Measurements from ENCODE around the gene SSBP3.

SSBP3 gene

DNA sequence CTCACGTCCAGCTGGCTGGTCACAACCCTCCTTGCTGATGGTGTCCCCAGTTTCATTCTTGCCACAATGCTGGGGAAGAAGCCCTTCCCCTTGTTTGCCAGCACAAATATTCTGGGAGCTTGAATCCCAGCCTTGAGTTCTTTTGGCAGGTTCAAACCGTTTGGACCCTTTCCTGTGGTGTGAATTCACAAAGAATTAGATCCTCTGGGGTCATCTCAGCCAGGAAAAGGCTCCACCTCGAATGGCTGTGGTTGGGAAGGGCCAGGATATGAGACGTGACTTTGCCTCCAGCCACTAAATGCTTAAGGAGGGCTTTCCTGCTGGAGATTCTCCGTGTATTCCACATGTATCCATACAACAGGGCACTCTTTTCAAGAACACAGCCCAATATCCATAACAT is 139.3 kb downstream of the SSBP3 start:
- DNase-seq (ENCODE audit: low read depth), result no peak

DNA sequence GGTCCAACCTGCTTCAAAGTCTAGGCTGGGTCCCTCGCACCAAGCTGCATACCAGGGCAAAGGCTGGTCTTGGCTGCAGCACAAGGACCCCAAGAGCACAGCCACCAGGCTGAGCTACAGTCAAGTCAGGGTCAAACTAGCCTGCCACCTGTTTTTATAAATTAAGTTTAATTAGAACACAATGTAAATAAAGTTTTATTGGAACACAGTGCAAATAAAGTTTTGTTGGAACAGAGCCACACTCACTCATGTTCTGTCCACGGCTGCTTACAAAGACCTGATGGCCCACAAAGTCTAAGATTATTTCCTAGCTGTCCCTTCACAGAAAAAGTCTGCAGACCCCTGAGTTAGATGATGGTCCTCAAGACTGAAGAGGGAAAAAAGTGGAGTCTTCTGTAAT is 140.0 kb downstream of the SSBP3 start:
- DNase-seq (ENCODE audit: low read depth), result no peak

DNA sequence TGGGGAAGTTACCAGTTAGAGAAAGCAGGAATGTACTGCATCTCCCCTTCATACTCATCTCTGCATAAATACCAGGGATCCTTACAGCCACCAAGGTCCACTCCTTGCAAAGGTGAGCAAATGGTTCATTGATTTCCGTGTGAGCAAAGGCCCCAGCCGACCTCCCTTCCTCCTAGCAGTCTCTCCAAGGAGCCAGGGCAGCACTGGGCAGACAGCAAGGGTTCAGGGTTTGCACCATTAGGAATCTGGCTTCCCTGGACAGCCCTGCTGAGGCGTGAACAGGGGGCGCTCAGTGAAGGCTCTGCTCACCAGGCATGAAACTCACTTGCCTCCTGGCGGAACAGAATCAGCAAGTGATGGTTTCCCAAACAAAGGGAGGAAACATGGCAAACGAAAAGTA is 140.5 kb downstream of the SSBP3 start:
- no peak for DNase-seq (ENCODE audit: low read depth)

DNA sequence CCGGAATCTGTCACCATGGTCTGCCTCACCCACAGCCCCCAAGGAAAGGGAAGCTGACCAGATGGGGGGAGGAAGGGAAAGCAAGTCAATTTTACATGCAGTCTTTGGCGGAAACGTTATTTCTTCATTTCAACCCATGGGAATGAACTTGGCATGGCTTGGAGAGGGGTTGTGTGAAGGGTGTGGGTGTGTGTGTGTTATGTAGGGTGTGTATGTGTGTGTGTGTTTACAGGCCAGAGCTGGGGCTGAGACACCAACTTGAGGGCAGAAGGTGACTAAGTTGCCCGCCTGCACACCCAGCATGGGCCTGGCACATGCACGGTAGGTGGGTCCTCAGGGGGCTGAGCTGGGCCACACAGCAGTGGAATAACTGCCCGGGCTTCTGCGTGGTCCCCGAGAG is 141.1 kb downstream of the SSBP3 start:
- no peak for DNase-seq (ENCODE audit: low read depth)

DNA sequence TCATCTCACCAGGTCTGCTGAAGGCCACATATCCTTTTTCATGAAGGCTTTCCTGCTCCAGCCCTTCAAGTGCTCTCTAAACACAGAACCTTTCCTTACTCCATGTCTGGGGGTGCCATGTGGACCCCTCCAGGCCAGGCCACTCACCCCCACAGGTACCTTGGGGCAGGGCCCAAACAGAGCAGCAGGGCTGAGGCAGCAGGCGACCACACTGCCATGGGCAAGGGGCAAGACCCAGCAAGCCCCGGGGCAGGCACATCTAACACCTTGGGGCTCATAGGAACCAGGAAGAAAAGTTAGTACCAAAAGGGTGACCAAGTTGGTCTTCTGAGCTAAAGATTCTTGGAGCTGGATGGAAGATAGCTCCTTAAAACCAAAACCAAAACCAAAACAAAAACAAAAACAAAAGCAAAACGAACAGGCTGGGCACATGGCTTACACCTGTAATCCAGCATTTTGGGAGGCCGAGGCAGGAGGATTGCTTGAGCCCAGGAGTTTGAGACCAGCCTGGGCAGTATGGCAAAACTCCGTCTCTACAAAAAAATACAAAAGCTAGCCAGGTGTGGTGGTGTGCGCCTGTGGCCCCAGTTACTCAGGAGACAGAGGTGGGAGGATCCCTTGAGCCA is 142.5 kb downstream of the SSBP3 start:
- no peak for DNase-seq (ENCODE audit: low read depth)

DNA sequence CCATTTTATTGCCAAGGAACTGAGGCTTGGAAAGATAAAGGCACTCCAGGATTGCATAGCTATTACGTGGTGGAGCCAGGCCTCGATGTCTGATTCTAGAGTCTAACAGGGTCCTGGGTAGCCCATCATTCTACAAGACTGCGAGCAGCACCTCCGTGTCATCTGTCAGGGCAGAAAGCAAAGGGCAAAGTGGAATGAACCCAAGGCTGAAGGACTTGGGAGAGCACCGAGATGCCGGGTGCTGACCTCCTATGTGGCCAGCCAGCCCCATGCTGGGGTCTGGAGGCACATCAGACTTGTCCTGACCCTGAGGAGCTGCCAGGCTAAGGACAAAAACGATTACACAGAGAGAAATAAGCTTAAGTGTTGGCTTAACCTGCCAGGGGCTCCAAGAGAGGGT is 143.9 kb downstream of the SSBP3 start:
- DNase-seq (ENCODE audit: low read depth), result no peak

DNA sequence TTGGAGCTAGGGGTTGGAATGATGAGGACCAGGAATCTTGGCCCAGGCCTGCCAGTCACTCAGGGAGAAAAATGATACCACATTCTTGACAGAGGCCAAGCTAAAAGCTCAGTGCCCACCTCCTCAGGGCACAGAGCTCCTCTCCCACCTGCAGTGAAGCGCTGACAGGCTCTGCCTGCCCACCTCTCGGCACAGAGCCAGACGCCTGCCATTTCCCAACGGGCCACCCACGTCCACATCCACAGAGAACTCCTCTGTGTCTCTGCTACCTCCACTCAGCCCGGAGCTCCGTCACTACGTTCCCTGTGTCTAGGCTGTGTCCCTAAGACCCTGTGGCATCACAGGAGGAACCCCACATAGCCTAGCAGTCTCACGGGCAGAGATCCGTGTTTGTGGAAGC is 145.4 kb downstream of the SSBP3 start:
- no peak for DNase-seq (ENCODE audit: low read depth)

DNA sequence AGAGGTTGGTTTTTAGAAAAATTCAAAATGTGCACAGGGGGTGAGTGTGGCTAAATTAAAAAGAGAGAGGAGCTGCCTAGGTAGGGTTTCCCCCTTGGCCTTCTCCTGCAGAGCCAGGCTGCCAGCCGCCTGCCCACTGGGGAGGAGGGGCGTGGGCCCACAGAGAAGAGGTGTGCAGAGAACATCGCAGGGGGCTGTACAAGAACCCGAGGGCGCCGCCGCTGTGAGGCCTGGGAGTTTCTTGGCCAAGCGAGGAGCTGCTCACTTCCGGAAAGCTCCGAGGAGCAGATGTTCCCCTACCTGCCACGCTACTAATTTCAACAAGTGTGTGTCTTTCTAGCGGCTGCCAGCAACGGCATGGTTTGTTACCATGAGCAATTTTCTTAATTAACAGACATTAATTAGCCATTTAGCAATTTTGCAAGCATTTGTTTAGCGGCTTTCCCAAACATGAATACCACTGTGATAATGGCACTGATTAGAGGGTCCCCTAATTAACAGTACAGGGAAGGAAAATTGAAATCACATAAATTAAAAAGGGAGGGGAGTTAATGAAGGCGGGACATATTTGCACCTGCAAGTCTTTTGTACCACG is 146.6 kb downstream of the SSBP3 start:
- DNase-seq (ENCODE audit: low read depth), result no peak

DNA sequence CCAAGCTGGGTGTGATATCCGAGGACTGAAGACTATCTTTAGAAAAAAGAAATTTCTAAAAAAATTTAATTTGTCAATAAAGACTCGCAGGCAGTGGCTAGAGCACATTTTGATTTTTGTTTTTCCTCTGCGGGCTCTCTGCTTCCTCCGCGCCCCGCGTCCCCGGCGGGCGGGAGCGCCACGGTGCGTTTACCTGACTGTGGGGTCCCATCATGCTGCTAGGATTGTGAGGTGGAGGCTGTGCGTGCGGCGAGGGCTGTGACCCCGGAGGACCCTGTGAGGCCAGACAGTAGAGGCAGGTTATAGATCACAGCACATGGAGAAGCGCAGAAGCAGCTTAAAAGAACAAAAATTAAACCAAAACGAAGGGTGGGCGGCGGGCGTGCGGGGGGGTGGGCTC is 148.3 kb downstream of the SSBP3 start:
- no peak for DNase-seq (ENCODE audit: low read depth)

DNA sequence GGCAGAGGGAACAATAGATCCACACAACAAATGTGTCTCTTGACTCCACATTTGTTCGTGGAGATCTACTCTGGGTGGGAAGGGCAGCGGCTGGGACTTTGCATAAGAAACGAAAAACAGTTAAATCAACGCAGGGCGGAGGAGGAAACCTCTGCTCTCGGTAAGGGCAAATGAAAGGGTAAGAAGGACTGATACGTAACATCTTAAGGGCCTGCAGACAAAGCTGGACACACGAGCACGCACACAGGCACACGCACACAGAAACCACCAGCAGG is 148.9 kb downstream of the SSBP3 start:
- DNase-seq (ENCODE audit: low read depth), result no peak

DNA sequence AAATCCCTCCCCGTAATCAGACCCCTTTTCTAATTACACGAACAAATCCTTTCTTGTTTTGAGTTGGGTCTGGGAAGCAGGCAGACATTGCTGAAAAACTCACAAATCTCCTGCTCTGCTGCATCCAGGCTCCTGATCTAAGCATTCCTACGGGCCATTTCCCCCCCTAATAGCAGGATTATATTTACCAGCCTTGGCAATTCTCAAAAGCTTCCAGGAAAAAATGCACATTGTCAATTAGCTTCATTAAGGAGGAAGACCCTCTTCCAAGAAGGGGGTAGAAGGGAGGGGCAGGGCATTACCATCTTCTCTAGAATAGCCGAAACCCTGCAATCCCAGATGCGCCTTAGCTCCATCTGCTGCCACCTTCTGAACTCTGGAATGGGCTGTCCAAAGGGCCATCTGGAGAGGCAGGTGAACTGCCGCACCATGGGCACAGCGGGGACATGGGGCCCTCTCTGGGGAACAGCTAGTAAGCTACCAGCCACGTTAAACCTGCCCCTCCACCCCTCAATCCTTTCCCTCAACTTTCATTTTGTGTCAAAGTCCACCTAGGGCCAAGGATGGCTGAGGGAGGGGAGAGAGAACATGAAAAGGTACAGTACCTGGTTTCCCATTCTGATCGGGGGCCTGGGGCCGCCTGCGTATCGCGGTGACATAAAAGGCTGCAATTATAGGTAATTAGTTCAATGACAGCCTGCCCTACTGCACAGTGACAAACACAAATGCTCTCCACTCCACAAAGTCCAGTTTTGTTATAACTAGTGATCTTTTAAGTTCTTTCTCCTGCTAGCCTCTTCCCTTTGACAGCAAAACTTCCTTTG is 149.5 kb downstream of the SSBP3 start:
- DNase-seq (ENCODE audit: low read depth), result no peak

DNA sequence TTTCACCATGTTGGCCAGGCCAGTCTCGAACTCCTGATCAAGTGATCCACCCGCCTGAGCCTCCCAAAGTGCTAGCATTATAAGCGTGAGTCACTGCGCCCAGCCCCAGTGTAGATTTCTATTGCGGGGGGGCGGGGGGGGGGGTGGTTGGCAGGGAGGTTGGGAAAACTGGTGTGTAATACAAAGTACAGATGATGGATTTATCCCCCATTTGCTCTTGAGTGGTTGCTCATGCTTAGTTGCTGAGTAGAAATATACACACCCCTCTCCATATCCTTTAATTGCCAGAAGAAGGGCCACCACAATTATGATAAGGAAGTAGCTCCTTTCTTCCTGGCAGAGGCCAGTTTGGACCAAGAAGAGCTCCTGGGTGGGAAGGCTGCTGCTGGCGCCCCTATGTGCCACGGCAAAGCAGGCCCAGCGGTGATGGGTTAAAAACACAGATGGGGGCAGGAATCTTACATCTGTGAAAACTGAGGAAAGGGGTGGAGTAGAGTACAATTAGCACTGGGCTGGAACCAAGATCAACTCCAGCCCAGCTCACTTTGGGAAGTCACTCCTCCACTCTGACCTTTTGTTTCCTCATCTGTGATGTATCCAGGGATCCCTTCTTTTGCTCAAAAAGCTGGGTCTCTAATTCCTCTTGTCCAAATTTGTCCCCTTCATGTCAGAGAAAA is 151.0 kb downstream of the SSBP3 start:
- no peak for DNase-seq (ENCODE audit: low read depth)

DNA sequence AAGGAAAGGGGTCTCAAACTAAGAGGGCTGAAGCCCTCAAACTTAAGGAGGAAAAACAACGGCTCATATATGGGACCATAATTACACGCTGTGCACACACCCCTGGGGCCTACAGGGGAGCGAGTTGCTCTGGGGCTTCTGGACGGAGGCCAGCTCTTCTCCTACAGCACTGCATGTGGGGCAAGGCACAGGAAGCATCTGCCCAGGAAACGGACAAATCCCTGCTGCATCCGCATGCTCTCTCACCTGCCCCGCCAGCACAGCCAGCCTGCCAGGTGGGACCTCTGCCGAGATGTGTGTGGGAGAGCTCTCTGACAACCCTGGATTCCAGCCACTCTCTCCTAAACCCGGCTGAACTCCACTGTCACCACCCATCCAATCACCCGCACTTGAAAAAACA is 152.1 kb downstream of the SSBP3 start:
- no peak for DNase-seq (ENCODE audit: low read depth)

DNA sequence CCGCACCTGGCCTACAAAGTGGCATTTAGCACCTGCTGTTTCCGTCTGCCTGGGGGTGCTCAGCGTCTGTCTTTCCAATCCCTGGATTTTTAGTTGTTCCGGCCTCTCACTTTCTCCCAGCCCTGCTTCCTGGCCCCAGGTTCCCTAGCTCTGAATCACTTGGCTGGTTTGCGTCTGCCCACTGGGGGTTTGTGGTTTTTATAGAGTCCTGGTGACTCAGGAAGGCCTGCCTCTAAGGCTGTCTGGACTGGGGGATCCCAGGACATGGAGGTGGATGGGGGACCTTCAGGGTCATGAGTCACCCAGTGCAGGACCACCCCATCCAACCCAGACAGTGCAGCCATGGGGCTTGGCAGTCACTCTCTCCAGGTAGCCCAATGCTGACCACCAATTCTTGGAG is 152.7 kb downstream of the SSBP3 start:
- no peak for DNase-seq (ENCODE audit: low read depth)

DNA sequence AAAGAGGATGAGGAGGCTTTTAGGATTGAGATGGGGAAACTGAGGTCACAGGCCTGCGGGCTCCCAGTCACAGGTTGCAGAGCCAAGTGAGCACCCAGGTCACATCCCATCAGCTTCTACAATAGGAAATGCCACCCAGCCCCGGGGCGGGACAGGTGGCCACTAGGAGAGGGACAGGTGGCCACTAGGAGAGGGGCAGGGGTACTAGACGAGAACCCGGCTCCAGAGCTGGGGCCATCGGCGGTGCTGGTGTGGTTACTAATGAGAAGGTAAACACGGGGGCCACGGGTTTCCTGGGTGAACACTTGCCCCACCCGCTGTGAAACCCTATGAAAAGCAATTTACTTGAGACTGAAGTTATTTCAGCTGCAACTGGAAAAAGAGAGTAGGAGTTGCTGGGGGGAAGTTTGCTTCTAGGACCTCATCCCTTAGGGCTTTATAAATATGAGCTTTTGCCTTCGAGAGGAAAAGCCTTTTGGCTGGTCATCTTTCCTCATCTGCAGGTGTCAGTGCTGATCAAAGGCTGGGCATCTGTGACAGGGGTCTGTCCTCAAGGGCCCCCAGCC is 153.7 kb downstream of the SSBP3 start:
- DNase-seq (ENCODE audit: low read depth), result no peak

DNA sequence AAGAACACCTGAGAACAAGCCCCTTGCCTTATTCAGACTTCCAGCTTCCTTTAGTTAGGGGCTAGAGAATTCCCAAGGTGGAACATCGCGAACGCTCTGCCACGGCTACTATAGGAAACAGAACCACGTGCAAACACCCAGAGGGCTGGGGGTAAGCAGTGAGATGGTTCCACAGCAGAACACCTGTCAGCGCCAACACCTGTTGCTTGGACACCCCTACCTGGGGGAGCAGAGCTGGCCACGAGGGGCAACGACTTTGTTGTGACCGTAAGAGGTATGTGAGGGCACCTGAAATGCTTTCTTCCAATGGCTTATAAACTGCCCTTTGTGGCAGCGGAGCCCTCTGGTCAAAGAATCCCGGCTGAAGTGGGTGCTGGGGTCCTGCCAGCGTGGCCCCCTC is 155.5 kb downstream of the SSBP3 start:
- DNase-seq (ENCODE audit: low read depth), result no peak

DNA sequence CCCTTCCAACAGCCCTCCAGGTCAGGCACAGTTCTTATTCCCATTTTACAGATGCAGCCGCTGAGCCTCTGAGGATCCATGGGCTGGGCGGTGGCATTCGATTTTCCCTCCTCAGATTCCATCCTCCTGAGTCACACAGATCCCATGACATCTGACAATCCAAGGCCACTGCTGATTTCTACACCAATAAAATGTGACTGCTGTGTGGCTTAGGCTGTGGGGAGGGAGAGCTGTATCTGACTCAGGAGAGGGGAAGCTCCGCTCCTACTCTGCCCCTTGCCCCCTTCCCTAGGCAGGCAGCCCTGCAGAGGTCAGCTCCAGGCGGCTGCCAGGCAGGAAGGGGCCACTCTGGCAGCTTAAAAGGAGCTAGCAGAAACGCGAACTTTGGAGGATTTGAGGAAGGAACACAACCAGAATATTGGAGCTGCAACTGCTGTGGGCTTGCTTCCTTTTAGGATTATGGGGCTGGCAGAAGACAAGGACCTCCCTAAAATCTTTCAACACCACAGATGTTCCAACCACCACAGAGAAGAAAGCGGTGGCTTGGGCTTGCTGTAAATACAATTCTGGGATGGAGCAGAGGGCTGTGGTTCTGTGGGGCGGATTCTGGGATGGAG is 156.3 kb downstream of the SSBP3 start:
- DNase-seq (ENCODE audit: low read depth), result no peak

DNA sequence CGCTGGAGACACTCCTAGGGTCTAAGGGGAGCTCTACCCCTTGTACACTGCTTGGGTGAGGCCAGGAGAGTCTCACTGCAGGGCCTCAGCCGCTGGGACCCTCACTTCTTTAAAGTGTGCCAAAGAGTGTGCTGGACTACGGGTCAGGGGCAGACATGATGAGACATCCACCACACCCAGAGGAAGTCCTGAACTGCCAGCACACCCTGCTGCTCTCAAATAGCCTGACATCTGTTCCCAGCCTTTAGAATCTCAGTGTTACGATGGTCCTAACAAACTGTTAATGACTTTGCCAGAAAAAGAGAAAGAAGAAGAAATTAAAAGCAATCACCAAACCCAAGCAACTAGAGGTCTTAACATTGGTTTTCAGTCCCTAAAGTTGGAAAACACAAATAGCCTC is 157.2 kb downstream of the SSBP3 start:
- no peak for DNase-seq (ENCODE audit: low read depth)

DNA sequence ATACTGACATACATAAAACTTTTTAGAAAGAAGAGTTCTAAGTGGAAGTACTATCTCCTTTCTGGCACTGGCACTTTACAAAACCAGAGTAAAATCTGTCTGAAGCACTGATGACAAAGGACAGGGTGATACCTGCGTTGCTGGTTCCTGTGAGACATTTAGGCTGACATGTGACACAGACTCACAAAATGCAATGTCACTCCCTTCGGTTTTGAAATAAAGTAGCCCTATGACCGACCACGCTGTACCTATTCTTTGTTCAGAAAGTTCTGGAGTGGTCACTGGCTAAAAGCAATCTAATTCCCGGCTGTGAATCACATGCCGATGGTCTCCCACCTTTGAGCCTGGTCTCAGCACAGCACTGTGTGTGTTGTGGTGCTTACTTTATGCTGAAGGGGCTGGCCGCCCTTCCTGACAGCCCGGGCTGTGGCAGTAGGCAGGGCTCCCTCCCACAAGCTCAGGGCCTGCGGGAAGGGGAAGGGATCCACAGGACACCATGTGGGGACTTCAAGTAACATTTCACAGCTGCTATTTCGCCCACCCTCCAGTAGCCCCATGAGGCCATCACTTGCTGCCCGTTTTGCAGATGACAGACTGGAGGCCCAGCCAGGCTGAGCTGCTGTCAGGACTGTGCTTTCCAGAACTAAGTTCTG is 158.2 kb downstream of the SSBP3 start:
- no peak for DNase-seq (ENCODE audit: low read depth)

DNA sequence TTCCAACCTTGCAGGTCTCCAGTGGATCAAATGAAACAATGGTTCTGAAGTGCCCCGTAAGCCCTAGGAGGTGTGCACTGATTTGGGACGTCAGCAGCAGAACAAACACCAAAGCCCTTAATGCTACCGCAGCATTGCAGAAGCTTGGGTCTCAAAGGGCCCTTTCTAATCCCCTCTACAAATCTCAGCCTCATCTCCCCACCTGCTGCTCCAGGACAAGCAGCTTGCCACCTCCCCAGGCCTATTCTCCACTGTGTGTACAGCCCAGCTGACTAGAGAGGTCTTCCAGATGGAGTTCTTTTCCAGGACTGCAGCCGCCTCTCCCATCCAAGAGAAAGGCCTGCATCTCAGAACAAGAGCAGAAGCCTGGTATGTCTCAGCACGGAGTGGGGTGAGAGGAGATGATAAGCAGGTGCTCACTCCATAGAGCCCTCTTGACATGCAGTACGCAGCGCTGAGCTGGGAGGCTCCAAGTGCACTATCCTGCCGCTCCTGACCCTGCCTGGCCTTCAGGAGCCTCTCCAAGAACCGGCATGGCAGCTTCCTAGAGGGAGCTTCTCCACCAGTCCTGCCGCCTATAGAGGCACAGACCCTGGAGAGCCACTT is 160.0 kb downstream of the SSBP3 start:
- no peak for DNase-seq (ENCODE audit: low read depth)

DNA sequence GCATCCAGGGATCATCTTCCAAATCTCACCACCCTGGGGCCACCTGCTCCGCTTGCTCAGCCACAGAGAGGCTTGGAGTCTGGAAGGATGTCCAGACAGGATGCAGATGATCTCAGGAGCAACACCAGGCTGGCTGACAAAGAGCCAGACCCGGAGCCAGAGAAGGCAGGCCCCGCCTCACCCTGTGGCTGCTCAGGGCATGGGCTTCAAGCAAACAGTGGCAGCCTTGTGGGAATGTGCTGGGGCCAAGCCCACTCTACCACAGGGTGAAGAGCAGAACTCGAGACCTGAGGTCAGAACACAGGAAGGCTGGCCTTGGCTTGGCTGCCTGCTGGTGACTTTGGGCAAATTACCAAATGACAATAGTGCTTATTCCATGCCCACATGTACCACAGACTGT is 160.7 kb downstream of the SSBP3 start:
- DNase-seq (ENCODE audit: low read depth), result no peak
